Peyer's patch (tissue), 4 donors: ENCODE data around the gene SLC39A9. TPM values are rescaled to one million over a fixed set of nuclear protein-coding genes. Genes with fewer than 3 reads are reported as not detected.
"Not testable (repeated sequence)": the region's sequence is repeated elsewhere in the genome, so short reads cannot be mapped to it uniquely, and the experiment has no call there.

Experiments used
- DNase-seq, 3 donors: peaks; one replicate each; pipeline ENCODE4 v3.0.0-alpha.2; 2017 to 2019
- H3K27ac ChIP-seq, 4 donors: fragments of 200-600 bp; sonication (generic); one replicate each; pipeline ENCODE4 v1.5.1; 2016 to 2019
- H3K27me3 ChIP-seq, 2 donors: fragments of 200-600 bp; sonication (generic); one replicate each; pipeline ENCODE4 v1.5.1; 2019
- H3K36me3 ChIP-seq, 3 donors: fragments of 200-600 bp; sonication (generic); one replicate each; pipeline ENCODE4 v1.5.1; 2016 to 2019
- H3K4me1 ChIP-seq, 4 donors: fragments of 200-600 bp; sonication (generic); one replicate each; pipeline ENCODE4 v1.5.1; 2016 to 2019
- H3K4me3 ChIP-seq, 4 donors: fragments of 200-600 bp; sonication (generic); 1 replicate in 3 of 4; 2 replicates in 1 of 4; pipeline ENCODE4 v1.5.1; 2016 to 2019; ENCODE audit warnings: mild to moderate bottlenecking in 1 of 4
- H3K9me3 ChIP-seq, 4 donors: fragments of 200-600 bp; sonication (generic); one replicate each; pipeline ENCODE4 v1.5.1; 2016 to 2019; ENCODE audit warnings: mild to moderate bottlenecking in 1 of 4
- CTCF ChIP-seq, 6 experiments: fragments of 450-650 bp in 4 of 6; fragments of 200-600 bp in 2 of 6; sonication (generic) in 1 of 6; IDR thresholded peaks; one replicate each; pipeline ENCODE4 v1.5.1; 2017 to 2019; ENCODE audit warnings: antibody characterized with exemption in 6 of 6, mild to moderate bottlenecking in 3 of 6, moderate library complexity in 1 of 6
- POLR2A ChIP-seq, 2 donors: fragments of 450-650 bp; IDR thresholded peaks; one replicate each; pipeline ENCODE4 v1.5.1; 2017; ENCODE audit warnings: antibody characterized with exemption in 2 of 2, mild to moderate bottlenecking in 2 of 2, moderate library complexity in 2 of 2
- total RNA-seq, 4 donors: library from RNA; depleted of rRNA; stranded (reverse); fragments of >200 nt; gene quantifications; one replicate each; pipeline ENCODE4 v1.1.0, GENCODE V29; 2016

SLC39A9 gene
- total RNA-seq, 4 donors from 2014 or later: 30.5 to 113 (median 77.9) TPM

GRCh38 chr14:69378274-69378673 lies 20.2 kb upstream of the SLC39A9 start:
- H3K36me3 ChIP-seq: peaks cover 0 to 31% (median 0%) of the 10 kb centered on the region in 3 donors
- H3K9me3 ChIP-seq: no peaks in the 10 kb centered on the region
- H3K27me3 ChIP-seq: no peaks in the 10 kb centered on the region
- DNase-seq: no peak
- no peak overlapping the region for H3K27ac ChIP-seq
- no peaks in the 10 kb centered on the region for H3K4me1 ChIP-seq
- no peak for TF ChIP-seq CTCF (IDR thresholded peaks at IDR 0.05)
- TF ChIP-seq POLR2A (IDR thresholded peaks at IDR 0.05): no peak
- no peak overlapping the region for H3K4me3 ChIP-seq

GRCh38 chr14:69387311-69387710 lies 11.2 kb upstream of the SLC39A9 start:
- Histone ChIP-seq H3K27ac (no peak overlapping the region), H3K27me3 (no peaks in the 10 kb centered on the region), H3K36me3 (peaks cover 0 to 62% (median 0%) of the 10 kb centered on the region in 3 donors), H3K4me1 (peaks cover 0 to 4% (median 1%) of the 10 kb centered on the region in 4 donors), H3K9me3 (no peaks in the 10 kb centered on the region), H3K4me3 (no peak overlapping the region)
- DNase-seq: no peak
- TF ChIP-seq CTCF (IDR thresholded peaks at IDR 0.05): no peak
- TF ChIP-seq POLR2A (IDR thresholded peaks at IDR 0.05): no peak

GRCh38 chr14:69391400-69391799 lies 7.1 kb upstream of the SLC39A9 start:
- DNase-seq, H3K27ac ChIP-seq, H3K4me3 ChIP-seq, H3K27me3 ChIP-seq, H3K9me3 ChIP-seq: not testable (repeated sequence)
- Histone ChIP-seq H3K4me1 (peaks cover 0 to 15% (median 1%) of the 10 kb centered on the region in 4 donors), H3K36me3 (peaks cover 0 to 77% (median 0%) of the 10 kb centered on the region in 3 donors)

- TF ChIP-seq POLR2A (IDR thresholded peaks at IDR 0.05) (no peak), CTCF (IDR thresholded peaks at IDR 0.05) (no peak)
- Histone ChIP-seq H3K4me3 (no peak overlapping the region), H3K27ac (no peak overlapping the region), H3K36me3 (peaks cover 0 to 67% (median 0%) of the 10 kb centered on the region in 3 donors), H3K9me3 (no peaks in the 10 kb centered on the region), H3K4me1 (peaks cover 0 to 26% (median 1%) of the 10 kb centered on the region in 4 donors), H3K27me3 (no peaks in the 10 kb centered on the region)
- no peak for DNase-seq
Observed at GRCh38 chr14:69392481-69392880, 6.0 kb upstream of the SLC39A9 start.

GRCh38 chr14:69395929-69396328 lies 2.6 kb upstream of the SLC39A9 start:
- Histone ChIP-seq H3K27ac (no peak overlapping the region), H3K27me3 (no peaks in the 10 kb centered on the region), H3K4me1 (peaks cover 3 to 41% (median 10%) of the 10 kb centered on the region in 4 donors), H3K36me3 (peaks cover 0 to 43% (median 0%) of the 10 kb centered on the region in 3 donors), H3K4me3 (no peak overlapping the region), H3K9me3 (no peaks in the 10 kb centered on the region)
- TF ChIP-seq CTCF (IDR thresholded peaks at IDR 0.05) (no peak), POLR2A (IDR thresholded peaks at IDR 0.05) (no peak)
- DNase-seq: no peak

GRCh38 chr14:69398818-69399210 lies 322 bp downstream of the SLC39A9 start:
- H3K27me3 ChIP-seq: no peaks in the 10 kb centered on the region
- peak overlapping the region; percentile 86 to 92 (median 88) for H3K27ac ChIP-seq
- TF ChIP-seq CTCF (IDR thresholded peaks at IDR 0.05) (no peak), POLR2A (IDR thresholded peaks at IDR 0.05) (no peak)
- H3K4me3 ChIP-seq: peak overlapping the region; percentile 69 to 91 (median 78)
- H3K9me3 ChIP-seq: no peaks in the 10 kb centered on the region
- peaks cover 3 to 44% (median 12%) of the 10 kb centered on the region in 4 donors for H3K4me1 ChIP-seq
- peaks cover 0 to 25% (median 0%) of the 10 kb centered on the region in 3 donors for H3K36me3 ChIP-seq
- no peak for DNase-seq
